ENCODE measurements around the gene PARD3. TPM values are rescaled to one million over a fixed set of nuclear protein-coding genes. Genes with fewer than 3 reads are reported as not detected.

PARD3 gene
- polyA plus RNA-seq, 1 donor from 2014 or later = 12.4 TPM

- no peaks in the 10 kb centered on the region for H3K9me2 ChIP-seq (ENCODE audit: insufficient read depth, low read length)
- no peak overlapping the region for H3K4me3 ChIP-seq (ENCODE audit: low read length)
- TF ChIP-seq RAD21 (conservative IDR thresholded peaks at IDR 0.05) = no peak
- TF ChIP-seq EZH2 (IDR thresholded peaks at IDR 0.05; ENCODE audit: borderline replicate concordance, insufficient read depth, low read length, poor library complexity, severe bottlenecking) = no peak
- no peak for TF ChIP-seq CTCF (IDR thresholded peaks at IDR 0.05; ENCODE audit: poor library complexity, severe bottlenecking)
- no peak for TF ChIP-seq POLR2AphosphoS5 (IDR thresholded peaks at IDR 0.05)
- no peak for TF ChIP-seq SMC3 (conservative IDR thresholded peaks at IDR 0.05; ENCODE audit: poor library complexity)
- no peak for TF ChIP-seq TAF1 (IDR thresholded peaks at IDR 0.05; ENCODE audit: low read depth)
- no peak for TF ChIP-seq REST (IDR thresholded peaks at IDR 0.05; ENCODE audit: borderline replicate concordance)
- TF ChIP-seq MXI1 (conservative IDR thresholded peaks at IDR 0.05; ENCODE audit: poor library complexity, severe bottlenecking) = no peak
- no peak for TF ChIP-seq EP300 (conservative IDR thresholded peaks at IDR 0.05; ENCODE audit: poor library complexity, severe bottlenecking)
- H3K4me2 ChIP-seq (ENCODE audit: low read length) = no peak overlapping the region
- H3K9ac ChIP-seq (ENCODE audit: low read length) = no peak overlapping the region
- H4K20me1 ChIP-seq (ENCODE audit: insufficient read depth) = no peaks in the 10 kb centered on the region
- no peaks in the 10 kb centered on the region for H3K27me3 ChIP-seq (ENCODE audit: insufficient read depth, low read depth, low read length)
- no peaks in the 10 kb centered on the region for H3F3A ChIP-seq (ENCODE audit: insufficient read depth, low read length, poor library complexity, severe bottlenecking)
- H3K36me3 ChIP-seq (ENCODE audit: insufficient read depth, low read length) = no peaks in the 10 kb centered on the region
- H2AFZ ChIP-seq (ENCODE audit: low read depth, low read length) = no peak overlapping the region
- no peaks in the 10 kb centered on the region for H3K9me3 ChIP-seq (ENCODE audit: low read length)
- peaks cover 13% of the 10 kb centered on the region for H3K79me2 ChIP-seq (replicated peaks; ENCODE audit: insufficient read depth, low read length)
- H3K27ac ChIP-seq (ENCODE audit: low read length) = no peak overlapping the region
These were observed 41.2 kb downstream of the PARD3 start for GRCh38 chr10:34773636-34774630.

GRCh38 chr10:34771525-34771924, 43.6 kb downstream of the PARD3 start:
- H3K79me2 ChIP-seq (replicated peaks; ENCODE audit: insufficient read depth, low read length) = peaks cover 13% of the 10 kb centered on the region
- H4K20me1 ChIP-seq (ENCODE audit: insufficient read depth) = no peaks in the 10 kb centered on the region

More at GRCh38 chr10:34771525-34771924, 43.6 kb downstream of the PARD3 start:
- Histone ChIP-seq H3K4me2 (ENCODE audit: low read length) (no peak overlapping the region), H3K4me3 (ENCODE audit: low read length) (no peak overlapping the region), H3K36me3 (ENCODE audit: insufficient read depth, low read length) (no peaks in the 10 kb centered on the region), H3K9ac (ENCODE audit: low read length) (no peak overlapping the region), H2AFZ (ENCODE audit: low read depth, low read length) (no peak overlapping the region), H3K27me3 (ENCODE audit: insufficient read depth, low read depth, low read length) (no peaks in the 10 kb centered on the region), H3K9me3 (ENCODE audit: low read length) (no peaks in the 10 kb centered on the region), H3F3A (ENCODE audit: insufficient read depth, low read length, poor library complexity, severe bottlenecking) (no peaks in the 10 kb centered on the region), H3K9me2 (ENCODE audit: insufficient read depth, low read length) (no peaks in the 10 kb centered on the region), H3K27ac (ENCODE audit: low read length) (no peak overlapping the region)
- TF ChIP-seq EP300 (conservative IDR thresholded peaks at IDR 0.05; ENCODE audit: poor library complexity, severe bottlenecking) = no peak
- TF ChIP-seq RAD21 (conservative IDR thresholded peaks at IDR 0.05) = no peak
- TF ChIP-seq EZH2 (IDR thresholded peaks at IDR 0.05; ENCODE audit: borderline replicate concordance, insufficient read depth, low read length, poor library complexity, severe bottlenecking) = no peak
- TF ChIP-seq CTCF (IDR thresholded peaks at IDR 0.05; ENCODE audit: poor library complexity, severe bottlenecking) = no peak
- no peak for TF ChIP-seq POLR2AphosphoS5 (IDR thresholded peaks at IDR 0.05)
- TF ChIP-seq MXI1 (conservative IDR thresholded peaks at IDR 0.05; ENCODE audit: poor library complexity, severe bottlenecking) = no peak
- no peak for TF ChIP-seq TAF1 (IDR thresholded peaks at IDR 0.05; ENCODE audit: low read depth)
- TF ChIP-seq SMC3 (conservative IDR thresholded peaks at IDR 0.05; ENCODE audit: poor library complexity) = no peak
- TF ChIP-seq REST (IDR thresholded peaks at IDR 0.05; ENCODE audit: borderline replicate concordance) = no peak
